ENCODE data around the gene PDK3.

The PDK3 gene

DNA sequence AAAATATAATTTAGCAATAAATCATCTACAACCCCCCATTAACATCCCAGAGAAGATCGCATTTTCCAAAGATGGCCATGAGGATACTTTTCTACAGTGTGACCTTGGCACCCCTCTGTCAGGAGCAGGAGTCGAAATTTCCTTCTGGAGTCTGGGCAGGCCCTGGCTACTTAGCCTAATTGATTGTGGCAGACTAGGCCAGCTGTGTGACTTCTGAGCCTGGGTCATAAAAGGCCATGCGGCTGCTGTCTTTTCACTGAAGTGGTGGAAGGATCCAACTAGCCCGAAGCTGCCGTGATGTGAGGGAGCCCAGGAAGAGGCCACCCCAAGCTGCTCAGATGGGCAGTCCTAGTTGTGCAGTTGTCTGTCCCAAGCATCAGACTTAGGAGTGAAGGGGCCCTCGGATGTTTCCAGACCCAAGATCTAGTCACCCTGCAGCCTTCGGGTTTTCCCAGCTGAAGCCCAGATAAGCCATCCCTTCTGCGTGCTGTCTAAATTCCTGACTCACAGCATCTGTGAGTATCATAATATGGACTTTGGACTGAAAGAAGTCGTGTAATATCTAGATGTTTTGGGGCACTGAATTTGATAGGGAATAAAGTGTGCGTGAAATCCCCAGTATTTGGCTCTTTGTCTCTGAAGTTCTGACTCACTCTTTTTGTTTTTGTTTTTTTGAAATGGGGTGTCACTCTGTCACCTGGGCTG, 21.0 kb downstream of the PDK3 start:
- TF ChIP-seq, protein P1, sequence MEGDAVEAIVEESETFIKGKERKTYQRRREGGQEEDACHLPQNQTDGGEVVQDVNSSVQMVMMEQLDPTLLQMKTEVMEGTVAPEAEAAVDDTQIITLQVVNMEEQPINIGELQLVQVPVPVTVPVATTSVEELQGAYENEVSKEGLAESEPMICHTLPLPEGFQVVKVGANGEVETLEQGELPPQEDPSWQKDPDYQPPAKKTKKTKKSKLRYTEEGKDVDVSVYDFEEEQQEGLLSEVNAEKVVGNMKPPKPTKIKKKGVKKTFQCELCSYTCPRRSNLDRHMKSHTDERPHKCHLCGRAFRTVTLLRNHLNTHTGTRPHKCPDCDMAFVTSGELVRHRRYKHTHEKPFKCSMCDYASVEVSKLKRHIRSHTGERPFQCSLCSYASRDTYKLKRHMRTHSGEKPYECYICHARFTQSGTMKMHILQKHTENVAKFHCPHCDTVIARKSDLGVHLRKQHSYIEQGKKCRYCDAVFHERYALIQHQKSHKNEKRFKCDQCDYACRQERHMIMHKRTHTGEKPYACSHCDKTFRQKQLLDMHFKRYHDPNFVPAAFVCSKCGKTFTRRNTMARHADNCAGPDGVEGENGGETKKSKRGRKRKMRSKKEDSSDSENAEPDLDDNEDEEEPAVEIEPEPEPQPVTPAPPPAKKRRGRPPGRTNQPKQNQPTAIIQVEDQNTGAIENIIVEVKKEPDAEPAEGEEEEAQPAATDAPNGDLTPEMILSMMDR (conservative IDR thresholded peaks at IDR 0.05; ENCODE audit: control insufficient read depth, insufficient read depth, low read depth, low read length), result no peak
- H3K4me3 ChIP-seq (ENCODE audit: control insufficient read depth, low read depth, low read length), result no peak overlapping the region
- DNase-seq (ENCODE audit: low read depth), result no peak

DNA sequence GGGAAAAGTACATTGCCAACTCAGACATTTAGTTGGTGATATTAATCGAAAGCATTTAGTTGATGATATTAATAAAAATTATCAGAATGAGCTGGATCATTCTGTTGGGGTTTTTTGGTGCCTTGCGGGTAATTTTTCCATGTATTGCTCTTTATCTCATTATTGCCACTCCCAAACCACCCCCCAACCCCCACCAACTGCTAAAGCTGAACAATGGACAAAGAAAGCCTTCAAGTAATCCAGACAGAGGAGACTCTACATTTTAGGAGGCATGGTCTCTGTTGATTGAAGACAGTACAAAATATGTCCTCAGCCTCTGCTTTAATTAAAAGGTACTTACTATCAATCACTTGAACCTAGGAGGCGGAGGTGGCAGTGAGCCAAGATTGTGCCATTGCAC, 22.5 kb downstream of the PDK3 start:
- no peak for DNase-seq (ENCODE audit: low read depth)
- H3K4me3 ChIP-seq (ENCODE audit: control insufficient read depth, low read depth, low read length), result no peak overlapping the region
- TF ChIP-seq, protein P1 (conservative IDR thresholded peaks at IDR 0.05; ENCODE audit: control insufficient read depth, insufficient read depth, low read depth, low read length), result no peak

DNA sequence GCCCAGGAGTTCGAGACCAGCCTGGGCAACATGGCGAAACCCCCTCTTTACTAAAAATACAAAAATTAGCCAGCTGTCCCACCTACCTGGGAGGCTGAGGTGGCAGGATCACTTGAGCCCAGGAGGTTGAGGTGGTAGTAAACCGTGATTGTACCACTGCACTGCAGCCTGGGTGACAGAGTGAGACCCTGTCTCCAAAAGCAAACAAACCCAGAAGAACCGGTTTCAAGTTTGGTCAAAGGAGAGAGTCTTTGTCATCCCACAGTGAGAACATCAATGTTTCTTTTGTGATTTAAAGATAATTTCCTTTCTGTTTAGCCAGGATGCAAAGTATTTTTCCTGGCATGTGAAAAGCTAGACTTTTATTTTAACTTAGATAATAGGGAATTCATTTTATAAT, 26.7 kb downstream of the PDK3 start:
- no peak for DNase-seq (ENCODE audit: low read depth)
- TF ChIP-seq, protein P1 (conservative IDR thresholded peaks at IDR 0.05; ENCODE audit: control insufficient read depth, insufficient read depth, low read depth, low read length), result no peak
- H3K4me3 ChIP-seq (ENCODE audit: control insufficient read depth, low read depth, low read length), result no peak overlapping the region

DNA sequence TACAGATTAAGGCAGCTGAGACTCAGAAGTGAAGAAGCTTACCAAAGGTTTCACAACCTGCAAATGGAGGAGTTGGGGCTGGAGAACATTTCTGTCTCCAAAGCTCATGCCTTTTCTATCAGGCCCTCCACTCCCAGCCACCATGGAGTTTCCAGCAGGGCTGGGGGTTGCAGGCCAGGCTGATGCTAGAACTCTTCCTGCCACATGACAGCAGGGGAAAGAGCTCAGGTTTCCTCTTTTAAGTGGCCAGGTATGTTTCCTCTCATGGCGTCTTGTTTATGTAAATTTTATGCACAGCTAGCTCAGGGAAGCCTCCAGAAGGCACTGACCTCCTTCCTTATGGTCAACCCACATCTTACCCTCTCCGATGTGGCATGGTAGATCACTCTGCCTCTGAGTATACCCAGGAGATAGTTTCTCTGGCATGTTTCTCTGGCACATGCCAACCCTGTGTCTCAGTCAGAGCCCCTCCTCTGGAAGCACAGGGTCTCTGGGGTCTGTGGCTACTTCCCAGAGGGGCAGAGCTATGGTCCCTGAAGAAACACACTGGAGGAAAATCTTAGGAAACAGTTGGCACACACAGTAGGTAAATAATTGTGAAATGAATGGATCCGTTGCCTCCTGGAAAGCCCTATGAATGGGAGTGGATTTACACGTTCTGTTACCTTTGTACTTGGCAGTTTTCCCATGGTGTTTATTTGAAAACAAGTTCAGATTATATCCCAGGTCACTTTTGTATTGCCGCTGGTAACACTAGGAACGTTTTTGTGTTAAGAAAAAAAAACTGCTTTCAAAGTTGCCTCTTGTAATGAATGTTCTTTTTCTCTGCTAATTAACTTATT, 28.9 kb downstream of the PDK3 start:
- DNase-seq (ENCODE audit: low read depth), result no peak
- TF ChIP-seq, protein P1 (conservative IDR thresholded peaks at IDR 0.05; ENCODE audit: control insufficient read depth, insufficient read depth, low read depth, low read length), result no peak
- no peak overlapping the region for H3K4me3 ChIP-seq (ENCODE audit: control insufficient read depth, low read depth, low read length)

DNA sequence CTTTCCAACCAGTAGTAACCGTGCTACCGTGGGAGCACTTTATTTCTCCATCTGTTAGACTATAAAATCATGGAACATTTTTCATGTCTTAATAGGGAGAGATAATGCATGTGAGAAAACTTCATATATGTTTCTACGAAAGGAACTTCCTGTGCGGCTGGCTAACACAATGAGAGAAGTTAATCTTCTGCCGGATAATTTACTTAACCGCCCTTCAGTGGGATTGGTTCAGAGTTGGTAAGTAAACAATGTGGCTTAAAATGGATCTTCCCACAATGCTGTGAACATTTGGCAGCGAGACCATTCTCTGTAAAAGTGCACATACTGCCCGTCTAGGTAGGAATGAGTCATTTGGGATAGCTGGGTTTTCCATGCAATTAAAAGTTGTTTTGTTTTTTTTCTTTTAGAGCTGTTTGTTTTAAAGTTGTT, 29.6 kb downstream of the PDK3 start:
- TF ChIP-seq, protein P1 (conservative IDR thresholded peaks at IDR 0.05; ENCODE audit: control insufficient read depth, insufficient read depth, low read depth, low read length), result no peak
- H3K4me3 ChIP-seq (ENCODE audit: control insufficient read depth, low read depth, low read length), result no peak overlapping the region
- peak; percentile 72 for DNase-seq (ENCODE audit: low read depth)

DNA sequence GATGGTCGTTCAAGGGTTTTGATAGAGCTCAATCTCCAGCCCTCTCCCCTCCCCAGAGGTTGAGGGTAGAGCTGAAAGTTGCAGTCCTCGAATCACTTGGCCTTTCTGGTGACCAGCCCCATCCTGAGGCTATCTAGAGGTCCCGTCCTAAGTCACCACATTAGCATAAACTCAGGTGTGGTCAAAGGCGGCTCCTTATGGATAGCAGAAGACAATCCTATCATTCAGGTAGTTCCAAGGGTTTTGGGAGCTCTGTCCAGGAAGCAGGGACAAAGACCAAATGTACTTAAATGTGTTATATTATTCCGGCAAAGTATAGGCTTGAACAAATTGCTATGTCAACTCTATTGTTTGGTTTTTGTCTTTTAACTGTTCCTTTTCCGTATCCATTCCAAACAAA, 30.6 kb downstream of the PDK3 start:
- no peak overlapping the region for H3K4me3 ChIP-seq (ENCODE audit: control insufficient read depth, low read depth, low read length)
- DNase-seq (ENCODE audit: low read depth), result no peak
- TF ChIP-seq, protein P1 (conservative IDR thresholded peaks at IDR 0.05; ENCODE audit: control insufficient read depth, insufficient read depth, low read depth, low read length), result no peak
